ENCODE measurements around the gene TM4SF1.
"Not testable (repeated sequence)": the region's sequence is repeated elsewhere in the genome, so short reads cannot be mapped to it uniquely, and the experiment has no call there.

The TM4SF1 gene

GRCh38 chr3:149395107-149396089 lies 17.9 kb upstream of the TM4SF1 start:
- in situ Hi-C loops (cut with MboI; ENCODE audit: low sequenced_read_pairs), result no loop called here

- in situ Hi-C loops (cut with MboI; ENCODE audit: low sequenced_read_pairs), result no loop called here
These were observed 16.1 kb upstream of the TM4SF1 start for GRCh38 chr3:149393345-149394160.

GRCh38 chr3:149391960-149392359 lies 14.5 kb upstream of the TM4SF1 start:
- in situ Hi-C loops (cut with MboI; ENCODE audit: low sequenced_read_pairs), result no loop called here

- in situ Hi-C loops (cut with MboI; ENCODE audit: low sequenced_read_pairs), result no loop called here
These were observed 13.3 kb upstream of the TM4SF1 start for GRCh38 chr3:149390772-149391212.

- in situ Hi-C loops (cut with MboI; ENCODE audit: low sequenced_read_pairs), result no loop called here
These were observed 12.8 kb upstream of the TM4SF1 start for GRCh38 chr3:149390294-149390693.

- in situ Hi-C loops (cut with MboI; ENCODE audit: low sequenced_read_pairs), result no loop called here
These were observed 11.3 kb upstream of the TM4SF1 start for GRCh38 chr3:149388531-149389417.

GRCh38 chr3:149388001-149388440 lies 10.6 kb upstream of the TM4SF1 start:
- in situ Hi-C loops (cut with MboI; ENCODE audit: low sequenced_read_pairs), result no loop called here

GRCh38 chr3:149386299-149386606 lies 8.8 kb upstream of the TM4SF1 start:
- in situ Hi-C loops (cut with MboI; ENCODE audit: low sequenced_read_pairs), result no loop called here

- in situ Hi-C loops (cut with MboI; ENCODE audit: low sequenced_read_pairs), result no loop called here
These were observed 8.3 kb upstream of the TM4SF1 start for GRCh38 chr3:149385617-149386298.

- in situ Hi-C loops (cut with MboI; ENCODE audit: low sequenced_read_pairs), result no loop called here
These were observed 7.5 kb upstream of the TM4SF1 start for GRCh38 chr3:149384911-149385321.

GRCh38 chr3:149384167-149384566 lies 6.7 kb upstream of the TM4SF1 start:
- in situ Hi-C loops (cut with MboI; ENCODE audit: low sequenced_read_pairs), result no loop called here

- in situ Hi-C loops (cut with MboI; ENCODE audit: low sequenced_read_pairs), result no loop called here
These were observed 6.3 kb upstream of the TM4SF1 start for GRCh38 chr3:149383703-149384102.

- in situ Hi-C loops (cut with MboI; ENCODE audit: low sequenced_read_pairs), result no loop called here
These were observed 5.1 kb upstream of the TM4SF1 start for GRCh38 chr3:149382518-149382917.

- in situ Hi-C loops (cut with MboI; ENCODE audit: low sequenced_read_pairs), result no loop called here
These were observed 4.6 kb upstream of the TM4SF1 start for GRCh38 chr3:149382101-149382467.

GRCh38 chr3:149381173-149382100 lies 4.0 kb upstream of the TM4SF1 start:
- in situ Hi-C loops (cut with MboI; ENCODE audit: low sequenced_read_pairs), result no loop called here

GRCh38 chr3:149380220-149380619 lies 2.8 kb upstream of the TM4SF1 start:
- in situ Hi-C loops (cut with MboI; ENCODE audit: low sequenced_read_pairs), result not testable (repeated sequence)

- in situ Hi-C loops (cut with MboI; ENCODE audit: low sequenced_read_pairs), result no loop called here
These were observed 1.2 kb upstream of the TM4SF1 start for GRCh38 chr3:149378478-149379309.

GRCh38 chr3:149376718-149377407 lies 586 bp downstream of the TM4SF1 start:
- in situ Hi-C loops (cut with MboI; ENCODE audit: low sequenced_read_pairs), result no loop called here
